GM12873 (cell line): ENCODE measurements around the gene OAS3.

ENCODE experiments used
- CTCF ChIP-seq: IDR thresholded peaks from 2 replicates; pipeline ENCODE4 v1.5.1; 2012; ENCODE audit warnings: low read depth, mild to moderate bottlenecking, moderate library complexity, low read length, control low read depth; ENCODE audit not compliant: insufficient read depth; ENCODE audit errors: missing control alignments

The OAS3 gene

GRCh38 chr12:112970391-112970790, 32.1 kb downstream of the OAS3 start:
- TF ChIP-seq CTCF = no peak

GRCh38 chr12:112971248-112971647, 33.0 kb downstream of the OAS3 start:
- no peak for TF ChIP-seq CTCF

- no peak for TF ChIP-seq CTCF
These were observed 34.9 kb downstream of the OAS3 start for GRCh38 chr12:112973011-112973735.

GRCh38 chr12:112973818-112974231, 35.6 kb downstream of the OAS3 start:
- no peak for TF ChIP-seq CTCF

GRCh38 chr12:112974904-112975303, 36.6 kb downstream of the OAS3 start:
- no peak for TF ChIP-seq CTCF

GRCh38 chr12:112977139-112977538, 38.9 kb downstream of the OAS3 start:
- no peak for TF ChIP-seq CTCF

GRCh38 chr12:112977641-112978040, 39.4 kb downstream of the OAS3 start:
- TF ChIP-seq CTCF = no peak
